ENCODE measurements around the gene CRAMP1. TPM values are rescaled to one million over a fixed set of nuclear protein-coding genes. Genes with fewer than 3 reads are reported as not detected.

The CRAMP1 gene
- total RNA-seq, 1 experiment from 2014 or later: 29.7 TPM

DNA sequence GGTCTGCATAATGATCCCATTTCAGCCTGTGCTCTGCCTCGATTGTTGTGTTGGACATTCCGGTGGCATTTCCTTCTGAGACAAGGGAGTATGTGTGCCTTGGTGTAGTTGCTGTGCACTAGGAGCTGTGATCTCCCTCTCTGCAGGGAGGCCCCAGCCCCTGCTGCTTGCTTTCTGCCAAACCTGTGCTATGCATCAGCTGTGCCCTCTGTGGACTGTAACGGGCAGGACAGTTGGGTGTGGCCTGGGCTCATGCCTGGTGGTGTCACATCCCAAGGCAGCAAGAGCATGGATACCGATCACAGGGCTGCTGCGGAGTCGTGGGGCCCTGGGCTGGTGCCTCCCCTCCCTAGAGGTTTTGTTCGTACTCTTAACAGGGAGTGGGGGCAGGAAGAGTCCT, 62.1 kb downstream of the CRAMP1 start:
- DNase-seq: no peak
- Mint-ChIP-seq H3K4me1 (ENCODE audit: low read depth, unreplicated experiment) (peaks cover 18% of the 10 kb centered on the region), H3K27ac (ENCODE audit: unreplicated experiment) (no peak overlapping the region), H3K4me3 (ENCODE audit: low read depth, unreplicated experiment) (no peak overlapping the region), H3K27me3 (ENCODE audit: unreplicated experiment) (no peaks in the 10 kb centered on the region), H3K36me3 (ENCODE audit: insufficient read depth, unreplicated experiment) (peaks cover 62% of the 10 kb centered on the region), H3K9me3 (ENCODE audit: low read depth, unreplicated experiment) (no peaks in the 10 kb centered on the region)
- CTCF ChIA-PET: no interaction called here
- intact Hi-C loops (cut with micrococcal nuclease; ENCODE audit: unreplicated experiment): no loop called here
- BruUV-seq (replicated peaks): no TSS peak
- TF ChIP-seq, protein P1, sequence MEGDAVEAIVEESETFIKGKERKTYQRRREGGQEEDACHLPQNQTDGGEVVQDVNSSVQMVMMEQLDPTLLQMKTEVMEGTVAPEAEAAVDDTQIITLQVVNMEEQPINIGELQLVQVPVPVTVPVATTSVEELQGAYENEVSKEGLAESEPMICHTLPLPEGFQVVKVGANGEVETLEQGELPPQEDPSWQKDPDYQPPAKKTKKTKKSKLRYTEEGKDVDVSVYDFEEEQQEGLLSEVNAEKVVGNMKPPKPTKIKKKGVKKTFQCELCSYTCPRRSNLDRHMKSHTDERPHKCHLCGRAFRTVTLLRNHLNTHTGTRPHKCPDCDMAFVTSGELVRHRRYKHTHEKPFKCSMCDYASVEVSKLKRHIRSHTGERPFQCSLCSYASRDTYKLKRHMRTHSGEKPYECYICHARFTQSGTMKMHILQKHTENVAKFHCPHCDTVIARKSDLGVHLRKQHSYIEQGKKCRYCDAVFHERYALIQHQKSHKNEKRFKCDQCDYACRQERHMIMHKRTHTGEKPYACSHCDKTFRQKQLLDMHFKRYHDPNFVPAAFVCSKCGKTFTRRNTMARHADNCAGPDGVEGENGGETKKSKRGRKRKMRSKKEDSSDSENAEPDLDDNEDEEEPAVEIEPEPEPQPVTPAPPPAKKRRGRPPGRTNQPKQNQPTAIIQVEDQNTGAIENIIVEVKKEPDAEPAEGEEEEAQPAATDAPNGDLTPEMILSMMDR (IDR thresholded peaks at IDR 0.05; ENCODE audit: unreplicated experiment): no peak

DNA sequence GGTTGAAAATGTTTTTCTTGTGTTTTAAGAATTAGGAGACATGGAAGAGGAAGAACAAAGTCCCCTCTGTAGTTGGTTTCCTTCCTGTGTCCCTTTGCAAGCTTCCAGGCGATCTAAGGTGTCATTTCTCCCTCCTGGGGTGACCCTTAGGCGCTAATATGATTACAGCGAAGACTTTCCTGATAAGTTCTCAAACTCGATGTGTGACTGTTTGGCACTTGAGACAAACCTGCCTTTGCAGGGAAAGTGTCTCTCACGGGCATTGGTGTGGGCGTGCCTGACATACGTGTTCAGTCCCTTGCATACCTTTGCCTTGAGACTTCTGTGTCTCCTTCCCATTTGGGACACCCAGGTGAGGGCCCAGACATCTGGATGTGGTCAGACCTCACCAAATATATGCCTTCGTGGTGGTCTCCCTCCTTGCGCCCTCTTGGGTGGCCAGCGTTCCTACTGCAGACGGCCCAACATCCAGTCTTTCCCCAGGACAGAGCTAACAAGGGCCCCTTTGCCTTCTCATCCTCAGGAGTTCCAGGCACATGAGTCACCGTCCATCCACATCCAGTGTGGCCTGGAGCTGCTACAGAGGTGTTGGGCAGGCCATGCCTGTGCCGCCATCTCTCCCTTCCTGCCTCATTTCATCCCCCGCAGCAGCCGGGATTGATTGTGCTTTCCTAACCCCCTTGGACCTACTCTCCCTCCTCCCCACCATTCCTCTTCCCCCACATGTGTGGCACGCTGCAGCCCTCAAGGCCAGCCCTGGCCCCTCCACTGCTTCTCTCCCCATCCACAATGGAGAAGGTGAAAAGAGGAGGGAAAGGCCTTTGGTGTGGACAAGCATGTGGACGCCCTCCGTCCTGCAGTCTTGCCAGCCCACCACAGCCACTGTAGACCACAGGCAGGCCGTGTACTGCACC, 62.8 kb downstream of the CRAMP1 start:
- DNase-seq: no peak
- no TSS peak for BruUV-seq (replicated peaks)
- TF ChIP-seq, protein P1 (IDR thresholded peaks at IDR 0.05; ENCODE audit: unreplicated experiment): no peak
- CTCF ChIA-PET: no interaction called here
- peaks cover 18% of the 10 kb centered on the region for H3K4me1 Mint-ChIP-seq (ENCODE audit: low read depth, unreplicated experiment)
- no peak overlapping the region for H3K27ac Mint-ChIP-seq (ENCODE audit: unreplicated experiment)
- H3K4me3 Mint-ChIP-seq (ENCODE audit: low read depth, unreplicated experiment): no peak overlapping the region
- no peaks in the 10 kb centered on the region for H3K9me3 Mint-ChIP-seq (ENCODE audit: low read depth, unreplicated experiment)
- H3K36me3 Mint-ChIP-seq (ENCODE audit: insufficient read depth, unreplicated experiment): peaks cover 62% of the 10 kb centered on the region
- H3K27me3 Mint-ChIP-seq (ENCODE audit: unreplicated experiment): no peaks in the 10 kb centered on the region
- intact Hi-C loops (cut with micrococcal nuclease; ENCODE audit: unreplicated experiment): no loop called here

DNA sequence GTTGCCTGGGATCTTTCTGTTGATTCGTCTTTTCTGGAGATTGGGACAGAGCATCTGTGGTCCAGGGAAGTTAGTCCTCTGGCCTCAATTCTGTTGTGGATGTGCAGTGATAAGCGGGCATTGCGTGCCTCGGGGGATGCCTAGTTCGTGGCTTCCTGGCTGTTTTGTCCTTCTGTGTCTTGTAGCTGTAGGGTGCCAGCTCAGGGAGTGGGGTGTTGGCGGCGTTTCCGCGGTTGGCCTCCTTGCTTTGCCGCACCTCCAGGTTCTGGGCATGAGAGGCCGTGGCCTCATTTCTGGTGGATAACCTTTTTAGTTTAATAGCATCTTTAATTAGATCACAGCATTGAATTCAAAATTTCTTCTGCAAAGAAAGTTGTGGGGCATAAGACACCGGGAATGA, 64.5 kb downstream of the CRAMP1 start:
- CTCF ChIA-PET: no interaction called here
- no peaks in the 10 kb centered on the region for H3K9me3 Mint-ChIP-seq (ENCODE audit: low read depth, unreplicated experiment)
- no peaks in the 10 kb centered on the region for H3K27me3 Mint-ChIP-seq (ENCODE audit: unreplicated experiment)
- H3K27ac Mint-ChIP-seq (ENCODE audit: unreplicated experiment): peak overlapping the region; percentile 17
- peak overlapping the region; percentile 43 for H3K4me3 Mint-ChIP-seq (ENCODE audit: low read depth, unreplicated experiment)
- H3K4me1 Mint-ChIP-seq (ENCODE audit: low read depth, unreplicated experiment): peaks cover 32% of the 10 kb centered on the region
- intact Hi-C loops (cut with micrococcal nuclease; ENCODE audit: unreplicated experiment): no loop called here
- DNase-seq: no peak
- peaks cover 69% of the 10 kb centered on the region for H3K36me3 Mint-ChIP-seq (ENCODE audit: insufficient read depth, unreplicated experiment)
- TF ChIP-seq, protein P1 (IDR thresholded peaks at IDR 0.05; ENCODE audit: unreplicated experiment): no peak
- no TSS peak for BruUV-seq (replicated peaks)

DNA sequence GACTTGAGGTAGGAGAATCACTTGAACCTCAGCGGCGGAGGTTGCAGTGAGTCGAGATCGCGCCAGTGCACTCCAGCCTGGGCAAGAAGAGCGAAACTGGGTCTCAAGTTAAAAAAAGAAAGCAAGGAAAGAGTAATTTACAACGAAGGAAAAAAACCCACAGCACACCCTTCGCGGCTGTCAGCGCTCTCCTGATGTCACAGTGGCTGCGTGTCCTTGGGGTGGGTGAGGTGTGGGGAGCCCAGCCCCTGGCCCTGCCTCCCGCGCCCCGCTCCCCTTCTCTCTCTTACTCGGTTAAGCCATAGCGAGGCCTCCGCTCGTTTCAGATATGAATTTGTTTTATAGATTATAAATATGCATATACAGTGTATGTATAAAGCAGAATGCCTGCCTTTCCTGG, 65.2 kb downstream of the CRAMP1 start:
- intact Hi-C loops (cut with micrococcal nuclease; ENCODE audit: unreplicated experiment): no loop called here
- DNase-seq: no peak
- Mint-ChIP-seq H3K4me3 (ENCODE audit: low read depth, unreplicated experiment) (peak overlapping the region; percentile 43), H3K36me3 (ENCODE audit: insufficient read depth, unreplicated experiment) (peaks cover 70% of the 10 kb centered on the region), H3K27ac (ENCODE audit: unreplicated experiment) (peak overlapping the region; percentile 17), H3K4me1 (ENCODE audit: low read depth, unreplicated experiment) (peaks cover 34% of the 10 kb centered on the region), H3K9me3 (ENCODE audit: low read depth, unreplicated experiment) (no peaks in the 10 kb centered on the region), H3K27me3 (ENCODE audit: unreplicated experiment) (no peaks in the 10 kb centered on the region)
- TF ChIP-seq, protein P1 (IDR thresholded peaks at IDR 0.05; ENCODE audit: unreplicated experiment): no peak
- no TSS peak for BruUV-seq (replicated peaks)
- CTCF ChIA-PET: interaction anchor here (0.8 to 2.3 kb wide), 3 partner anchors 11 to 28 kb away, joined by 4 to 20 read pairs (median 18); partner anchors contain the start of gene MAPK8IP3
